ENCODE data around the gene LOXL1.

- TF ChIP-seq, protein P1, sequence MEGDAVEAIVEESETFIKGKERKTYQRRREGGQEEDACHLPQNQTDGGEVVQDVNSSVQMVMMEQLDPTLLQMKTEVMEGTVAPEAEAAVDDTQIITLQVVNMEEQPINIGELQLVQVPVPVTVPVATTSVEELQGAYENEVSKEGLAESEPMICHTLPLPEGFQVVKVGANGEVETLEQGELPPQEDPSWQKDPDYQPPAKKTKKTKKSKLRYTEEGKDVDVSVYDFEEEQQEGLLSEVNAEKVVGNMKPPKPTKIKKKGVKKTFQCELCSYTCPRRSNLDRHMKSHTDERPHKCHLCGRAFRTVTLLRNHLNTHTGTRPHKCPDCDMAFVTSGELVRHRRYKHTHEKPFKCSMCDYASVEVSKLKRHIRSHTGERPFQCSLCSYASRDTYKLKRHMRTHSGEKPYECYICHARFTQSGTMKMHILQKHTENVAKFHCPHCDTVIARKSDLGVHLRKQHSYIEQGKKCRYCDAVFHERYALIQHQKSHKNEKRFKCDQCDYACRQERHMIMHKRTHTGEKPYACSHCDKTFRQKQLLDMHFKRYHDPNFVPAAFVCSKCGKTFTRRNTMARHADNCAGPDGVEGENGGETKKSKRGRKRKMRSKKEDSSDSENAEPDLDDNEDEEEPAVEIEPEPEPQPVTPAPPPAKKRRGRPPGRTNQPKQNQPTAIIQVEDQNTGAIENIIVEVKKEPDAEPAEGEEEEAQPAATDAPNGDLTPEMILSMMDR (IDR thresholded peaks at IDR 0.05 in 2 of 3, conservative IDR thresholded peaks at IDR 0.05 in 1 of 3; ENCODE audit: control insufficient read depth in 2 of 3, extremely low read depth in 1 of 3, insufficient read depth in 1 of 3, low read depth in 3 of 3, low read length in 3 of 3), result no peak
- TF ChIP-seq ZZZ3 (IDR thresholded peaks at IDR 0.05; ENCODE audit: control insufficient read depth, insufficient read length, low read depth) (no peak), POLR2A (IDR thresholded peaks at IDR 0.05; ENCODE audit: low read depth, low read length) (no peak), RELA (IDR thresholded peaks at IDR 0.05; ENCODE audit: borderline replicate concordance, partially characterized antibody) (no peak), ASH2L (IDR thresholded peaks at IDR 0.05; ENCODE audit: borderline replicate concordance, low read depth) (no peak), CHD2 (IDR thresholded peaks at IDR 0.05; ENCODE audit: borderline replicate concordance, low read depth, low read length) (no peak), FOXK2 (IDR thresholded peaks at IDR 0.05) (no peak), CUX1 (IDR thresholded peaks at IDR 0.05; ENCODE audit: insufficient replicate concordance, low read depth, low read length) (no peak)
- TF ChIP-seq, protein P2, sequence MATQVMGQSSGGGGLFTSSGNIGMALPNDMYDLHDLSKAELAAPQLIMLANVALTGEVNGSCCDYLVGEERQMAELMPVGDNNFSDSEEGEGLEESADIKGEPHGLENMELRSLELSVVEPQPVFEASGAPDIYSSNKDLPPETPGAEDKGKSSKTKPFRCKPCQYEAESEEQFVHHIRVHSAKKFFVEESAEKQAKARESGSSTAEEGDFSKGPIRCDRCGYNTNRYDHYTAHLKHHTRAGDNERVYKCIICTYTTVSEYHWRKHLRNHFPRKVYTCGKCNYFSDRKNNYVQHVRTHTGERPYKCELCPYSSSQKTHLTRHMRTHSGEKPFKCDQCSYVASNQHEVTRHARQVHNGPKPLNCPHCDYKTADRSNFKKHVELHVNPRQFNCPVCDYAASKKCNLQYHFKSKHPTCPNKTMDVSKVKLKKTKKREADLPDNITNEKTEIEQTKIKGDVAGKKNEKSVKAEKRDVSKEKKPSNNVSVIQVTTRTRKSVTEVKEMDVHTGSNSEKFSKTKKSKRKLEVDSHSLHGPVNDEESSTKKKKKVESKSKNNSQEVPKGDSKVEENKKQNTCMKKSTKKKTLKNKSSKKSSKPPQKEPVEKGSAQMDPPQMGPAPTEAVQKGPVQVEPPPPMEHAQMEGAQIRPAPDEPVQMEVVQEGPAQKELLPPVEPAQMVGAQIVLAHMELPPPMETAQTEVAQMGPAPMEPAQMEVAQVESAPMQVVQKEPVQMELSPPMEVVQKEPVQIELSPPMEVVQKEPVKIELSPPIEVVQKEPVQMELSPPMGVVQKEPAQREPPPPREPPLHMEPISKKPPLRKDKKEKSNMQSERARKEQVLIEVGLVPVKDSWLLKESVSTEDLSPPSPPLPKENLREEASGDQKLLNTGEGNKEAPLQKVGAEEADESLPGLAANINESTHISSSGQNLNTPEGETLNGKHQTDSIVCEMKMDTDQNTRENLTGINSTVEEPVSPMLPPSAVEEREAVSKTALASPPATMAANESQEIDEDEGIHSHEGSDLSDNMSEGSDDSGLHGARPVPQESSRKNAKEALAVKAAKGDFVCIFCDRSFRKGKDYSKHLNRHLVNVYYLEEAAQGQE (IDR thresholded peaks at IDR 0.05; ENCODE audit: low read depth, low read length), result no peak
- TF ChIP-seq, protein P3, sequence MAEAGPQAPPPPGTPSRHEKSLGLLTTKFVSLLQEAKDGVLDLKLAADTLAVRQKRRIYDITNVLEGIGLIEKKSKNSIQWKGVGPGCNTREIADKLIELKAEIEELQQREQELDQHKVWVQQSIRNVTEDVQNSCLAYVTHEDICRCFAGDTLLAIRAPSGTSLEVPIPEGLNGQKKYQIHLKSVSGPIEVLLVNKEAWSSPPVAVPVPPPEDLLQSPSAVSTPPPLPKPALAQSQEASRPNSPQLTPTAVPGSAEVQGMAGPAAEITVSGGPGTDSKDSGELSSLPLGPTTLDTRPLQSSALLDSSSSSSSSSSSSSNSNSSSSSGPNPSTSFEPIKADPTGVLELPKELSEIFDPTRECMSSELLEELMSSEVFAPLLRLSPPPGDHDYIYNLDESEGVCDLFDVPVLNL (IDR thresholded peaks at IDR 0.05; ENCODE audit: low read depth, low read length), result no peak
Measured at GRCh38 chr15:73900095-73900712, 26.1 kb upstream of the LOXL1 start.
